ENCODE results near the gene IL1RAPL1. TPM values are rescaled to one million over a fixed set of nuclear protein-coding genes. Genes with fewer than 3 reads are reported as not detected.
A peak's percentile ranks its signal among the peaks of the same experiment; 100 is the strongest.

IL1RAPL1 gene
- polyA plus RNA-seq, 2 of the 4 experiments (the other 2 are of a cell fraction): not detected

DNA sequence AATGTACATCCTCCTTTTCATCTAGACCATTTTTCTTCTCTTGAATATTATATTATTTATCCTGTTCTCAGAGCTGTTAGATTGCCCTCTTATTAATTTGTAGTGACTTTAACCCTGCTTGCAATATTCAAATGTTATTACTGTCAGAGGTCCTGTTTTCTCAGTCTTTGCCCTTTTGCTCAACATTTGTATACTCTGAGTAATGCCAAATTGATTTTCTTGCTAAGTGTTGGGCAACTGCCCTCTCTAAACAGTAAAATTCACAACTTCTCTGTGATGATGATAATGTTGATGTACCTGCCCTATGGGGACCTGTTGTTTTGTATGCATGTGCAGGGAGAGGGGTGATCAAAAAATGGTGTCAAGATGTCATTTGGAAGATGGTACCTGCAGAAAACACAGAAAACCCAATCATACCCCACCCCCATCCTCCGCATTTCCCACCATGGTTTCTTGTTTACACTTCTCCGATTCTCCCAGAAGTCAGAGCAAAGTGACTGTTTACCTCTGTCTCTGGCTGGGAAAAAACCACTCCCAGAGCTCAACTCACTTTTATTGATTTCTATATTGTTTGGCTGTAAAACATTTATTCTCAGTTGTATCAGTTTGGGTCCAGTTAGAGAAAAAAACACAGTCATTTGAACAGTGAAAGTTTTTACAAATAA lies 694.0 kb downstream of the IL1RAPL1 start:
- no peak for DNase-seq (ENCODE audit: low read depth in 1 of 2, low spot score in 1 of 2)
- 49% methylated on average over 2 of the region's 2 CpGs for WGBS (ENCODE audit: missing lambda C conversion rate)
- no peak for TF ChIP-seq RAD21 (conservative IDR thresholded peaks at IDR 0.05 in 1 of 2, IDR thresholded peaks at IDR 0.05 in 1 of 2)

DNA sequence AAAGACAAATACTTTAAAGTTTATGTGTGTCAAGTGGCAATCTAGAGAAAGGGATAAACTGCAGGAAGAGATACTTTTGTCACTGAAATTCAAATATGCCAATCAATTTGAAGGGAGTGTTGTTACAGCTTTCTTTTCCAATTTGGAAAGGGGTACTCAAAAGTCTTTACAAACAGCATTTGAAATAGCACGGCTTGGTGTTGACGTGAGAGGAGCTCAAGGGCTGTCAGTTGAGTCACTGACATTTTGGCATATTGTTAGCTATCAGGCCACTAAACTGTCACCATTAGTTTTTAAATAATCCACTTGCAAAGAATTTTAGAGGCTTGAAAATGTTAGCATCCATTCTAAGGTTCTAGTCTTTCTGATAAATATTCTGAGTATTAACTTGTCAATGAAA lies 698.4 kb downstream of the IL1RAPL1 start:
- no peak overlapping the region for H3K4me3 ChIP-seq
- H3K4me2 ChIP-seq: no peak overlapping the region
- no peak for DNase-seq (ENCODE audit: low read depth in 1 of 2, low spot score in 1 of 2)
- ATAC-seq: no peak
- no peak overlapping the region for H3K27ac ChIP-seq
- H3K4me1 ChIP-seq: no peaks in the 10 kb centered on the region
- ChIA-PET CTCF (no interaction called here), POLR2A (no interaction called here)
- no peaks in the 10 kb centered on the region for H3K9me3 ChIP-seq
- 76% methylated on average over 2 of the region's 2 CpGs for WGBS (ENCODE audit: missing lambda C conversion rate)
- TF ChIP-seq USF2 (IDR thresholded peaks at IDR 0.05) (no peak), NR3C1 (IDR thresholded peaks at IDR 0.05) (no peak), ESRRA (IDR thresholded peaks at IDR 0.05; ENCODE audit: borderline replicate concordance, low read length) (no peak), FOXS1 (CRISPR knock-in tag; IDR thresholded peaks at IDR 0.05) (no peak), CTCF (IDR thresholded peaks at IDR 0.05) (no peak), NPAS2 (CRISPR knock-in tag; IDR thresholded peaks at IDR 0.05; ENCODE audit: borderline replicate concordance) (no peak), HMGXB4 (CRISPR knock-in tag; IDR thresholded peaks at IDR 0.05; ENCODE audit: borderline replicate concordance) (no peak), PHF8 (IDR thresholded peaks at IDR 0.05; ENCODE audit: borderline replicate concordance, low read depth) (no peak)
- FAIRE-seq: no peak

More for the DNA sequence above, 694.0 kb downstream of the IL1RAPL1 start:
- ATAC-seq (no peak), FAIRE-seq (no peak)
- ChIA-PET POLR2A (no interaction called here), CTCF (no interaction called here)
- H3K27ac ChIP-seq: no peak overlapping the region
- no peak overlapping the region for H3K4me3 ChIP-seq
- H3K4me2 ChIP-seq: no peak overlapping the region
- H3K9me3 ChIP-seq: no peaks in the 10 kb centered on the region
- H3K4me1 ChIP-seq: no peaks in the 10 kb centered on the region

GRCh38 chrX:29295987-29296680 lies 708.9 kb downstream of the IL1RAPL1 start:
- 78% methylated on average over 1 of the region's 1 CpG for WGBS (ENCODE audit: missing lambda C conversion rate)
- ChIA-PET POLR2A (no interaction called here), CTCF (no interaction called here)
- H3K27ac ChIP-seq: no peak overlapping the region
- ATAC-seq: no peak
- peak; percentile 28 for FAIRE-seq
- TF ChIP-seq ESRRA (IDR thresholded peaks at IDR 0.05; ENCODE audit: borderline replicate concordance, low read length) (no peak), RARB (CRISPR knock-in tag; IDR thresholded peaks at IDR 0.05) (no peak), SMC3 (IDR thresholded peaks at IDR 0.05) (no peak), EHF (CRISPR knock-in tag; IDR thresholded peaks at IDR 0.05) (no peak), HES2 (IDR thresholded peaks at IDR 0.05) (no peak), CHD2 (IDR thresholded peaks at IDR 0.05; ENCODE audit: low read length, partially characterized antibody) (no peak), FOXS1 (CRISPR knock-in tag; IDR thresholded peaks at IDR 0.05) (no peak), RNF2 (IDR thresholded peaks at IDR 0.05; ENCODE audit: borderline replicate concordance, low read depth) (no peak), NFE2L2 (conservative IDR thresholded peaks at IDR 0.05; ENCODE audit: low read length) (no peak), HOXB13 (CRISPR knock-in tag; IDR thresholded peaks at IDR 0.05; ENCODE audit: low read depth) (no peak), HMGXB4 (CRISPR knock-in tag; IDR thresholded peaks at IDR 0.05; ENCODE audit: borderline replicate concordance) (no peak), FOSL2 (IDR thresholded peaks at IDR 0.05) (no peak), FOSL2 (CRISPR knock-in tag; IDR thresholded peaks at IDR 0.05) (no peak)
- no peak overlapping the region for H3K4me3 ChIP-seq
- no peaks in the 10 kb centered on the region for H3K4me1 ChIP-seq
- H3K9me3 ChIP-seq: no peaks in the 10 kb centered on the region
- DNase-seq (ENCODE audit: low read depth in 1 of 2, low spot score in 1 of 2): no peak
- H3K4me2 ChIP-seq: no peak overlapping the region
